ENCODE measurements around the gene EPHA3. TPM values are rescaled to one million over a fixed set of nuclear protein-coding genes. Genes with fewer than 3 reads are reported as not detected.

Gene EPHA3
- total RNA-seq, 4 donors from 2014 or later = 0.85 to 1.4 (median 0.96) TPM

- peaks cover 10% of the 10 kb centered on the region for H3K27me3 ChIP-seq
- DNase-seq (ENCODE audit: low spot score in 2 of 2) = no peak
- H3K4me3 ChIP-seq = no peak overlapping the region
- H3K4me1 ChIP-seq = no peaks in the 10 kb centered on the region
- no peaks in the 10 kb centered on the region for H3K9me3 ChIP-seq
- no peak overlapping the region for H3K27ac ChIP-seq
- H3K36me3 ChIP-seq = no peaks in the 10 kb centered on the region
- no peak for TF ChIP-seq POLR2A (IDR thresholded peaks at IDR 0.05)
- TF ChIP-seq CTCF (IDR thresholded peaks at IDR 0.05) = no peak
- TF ChIP-seq EP300 (IDR thresholded peaks at IDR 0.05) = no peak
- TF ChIP-seq POLR2AphosphoS5 (IDR thresholded peaks at IDR 0.05) = no peak
Measured at GRCh38 chr3:89101251-89101650, 6.2 kb upstream of the EPHA3 start.

GRCh38 chr3:89101921-89102320 is 5.5 kb upstream of the EPHA3 start:
- no peak for TF ChIP-seq POLR2A (IDR thresholded peaks at IDR 0.05)
- TF ChIP-seq POLR2AphosphoS5 (IDR thresholded peaks at IDR 0.05) = no peak
- no peak for TF ChIP-seq CTCF (IDR thresholded peaks at IDR 0.05)
- no peak for TF ChIP-seq EP300 (IDR thresholded peaks at IDR 0.05)
- Histone ChIP-seq H3K4me1 (no peaks in the 10 kb centered on the region), H3K27me3 (peaks cover 16% of the 10 kb centered on the region), H3K36me3 (no peaks in the 10 kb centered on the region), H3K9me3 (no peaks in the 10 kb centered on the region), H3K27ac (no peak overlapping the region), H3K4me3 (no peak overlapping the region)
- WGBS = 74% methylated on average over 1 of the region's 1 CpG
- no peak for DNase-seq (ENCODE audit: low spot score in 2 of 2)

- no peak overlapping the region for H3K4me3 ChIP-seq
- H3K36me3 ChIP-seq = no peaks in the 10 kb centered on the region
- H3K27ac ChIP-seq = no peak overlapping the region
Measured at GRCh38 chr3:89104499-89104898, 2.9 kb upstream of the EPHA3 start.

GRCh38 chr3:89105503-89105902 is 1.9 kb upstream of the EPHA3 start:
- H3K4me3 ChIP-seq = no peak overlapping the region
- no peak for TF ChIP-seq POLR2A (IDR thresholded peaks at IDR 0.05)
- no peak for TF ChIP-seq EP300 (IDR thresholded peaks at IDR 0.05)
- TF ChIP-seq POLR2AphosphoS5 (IDR thresholded peaks at IDR 0.05) = no peak
- no peak for TF ChIP-seq CTCF (IDR thresholded peaks at IDR 0.05)
- 95% methylated on average over 1 of the region's 1 CpG for WGBS
- no peaks in the 10 kb centered on the region for H3K9me3 ChIP-seq
- no peaks in the 10 kb centered on the region for H3K36me3 ChIP-seq
- no peak for DNase-seq (ENCODE audit: low spot score in 2 of 2)
- no peak overlapping the region for H3K27ac ChIP-seq
- H3K4me1 ChIP-seq = peaks cover 10% of the 10 kb centered on the region
- peaks cover 20% of the 10 kb centered on the region for H3K27me3 ChIP-seq

More at GRCh38 chr3:89104499-89104898, 2.9 kb upstream of the EPHA3 start:
- Histone ChIP-seq H3K4me1 (peaks cover 10% of the 10 kb centered on the region), H3K9me3 (no peaks in the 10 kb centered on the region), H3K27me3 (peaks cover 17% of the 10 kb centered on the region)
- 80% methylated on average over 3 of the region's 3 CpGs for WGBS
- no peak for TF ChIP-seq POLR2A (IDR thresholded peaks at IDR 0.05)
- no peak for TF ChIP-seq CTCF (IDR thresholded peaks at IDR 0.05)
- no peak for TF ChIP-seq EP300 (IDR thresholded peaks at IDR 0.05)
- no peak for TF ChIP-seq POLR2AphosphoS5 (IDR thresholded peaks at IDR 0.05)
- DNase-seq (ENCODE audit: low spot score in 2 of 2) = no peak

GRCh38 chr3:89108291-89108550 is 800 bp downstream of the EPHA3 start:
- peaks cover 20% of the 10 kb centered on the region for H3K27me3 ChIP-seq
- no peak overlapping the region for H3K27ac ChIP-seq
- peak overlapping the region; percentile 44 for H3K4me3 ChIP-seq
- WGBS = 32% methylated on average over 5 of the region's 5 CpGs
- H3K4me1 ChIP-seq = peaks cover 10% of the 10 kb centered on the region
- no peaks in the 10 kb centered on the region for H3K36me3 ChIP-seq
- TF ChIP-seq POLR2AphosphoS5 (IDR thresholded peaks at IDR 0.05) (no peak), CTCF (IDR thresholded peaks at IDR 0.05) (no peak), POLR2A (IDR thresholded peaks at IDR 0.05) (no peak), EP300 (IDR thresholded peaks at IDR 0.05) (no peak)
- no peak for DNase-seq (ENCODE audit: low spot score in 2 of 2)
- H3K9me3 ChIP-seq = no peaks in the 10 kb centered on the region

All from suprapubic skin (tissue), 4 donors.